ENCODE measurements around the gene LENG1.

- TF ChIP-seq REST (IDR thresholded peaks at IDR 0.05; ENCODE audit: insufficient replicate concordance, low read depth) = no peak
- TF ChIP-seq CTCF (IDR thresholded peaks at IDR 0.05; ENCODE audit: insufficient read depth, low read length) = no peak
- no peak for TF ChIP-seq POLR2AphosphoS5 (IDR thresholded peaks at IDR 0.05; ENCODE audit: low read depth)
- no peak for TF ChIP-seq SPI1 (IDR thresholded peaks at IDR 0.05; ENCODE audit: borderline replicate concordance, low read depth)
- TF ChIP-seq GABPA (IDR thresholded peaks at IDR 0.05; ENCODE audit: low read depth) = no peak
Observed at GRCh38 chr19:54107876-54108490, 51.5 kb downstream of the LENG1 start.

All from HL-60 (cell line).